Activated CD8-positive, alpha-beta T cell treated with anti-CD3 and anti-CD28 coated beads, Interleukin-2, amount 10 ng/mL, durations not matched to agents 7 days and 5 days (primary cell): Measurements from ENCODE around the gene SAMD14. TPM values are rescaled to one million over a fixed set of nuclear protein-coding genes. Genes with fewer than 3 reads are reported as not detected.

ENCODE experiments used
- ATAC-seq: fragments of 150-1000 bp; cut with Tn5 transposase; one replicate; pipeline ENCODE4 v1.10.0; 2021; ENCODE audit warnings: moderate library complexity
- CTCF ChIA-PET: fragments of 350-600 bp; sonication (Branson Sonifier 250); formaldehyde crosslinking; loops from one replicate; lab custom pipeline; 2021; ENCODE audit warnings: antibody characterized with exemption; lab: Charles Lee
- POLR2A ChIA-PET: fragments of 350-600 bp; sonication (Branson Sonifier 250); formaldehyde crosslinking; loops from one replicate; lab custom pipeline; 2021; ENCODE audit warnings: antibody characterized with exemption; lab: Charles Lee
- DNase-seq: peaks from one replicate; pipeline ENCODE4 v3.0.0-alpha.2; 2020
- H3K27ac Mint-ChIP-seq: one replicate; pipeline ENCODE4 v1.8.0; 2021; ENCODE audit warnings: mild to moderate bottlenecking, mixed read lengths
- H3K27me3 Mint-ChIP-seq: one replicate; pipeline ENCODE4 v1.8.0; 2021; ENCODE audit warnings: low read depth, mixed read lengths
- H3K36me3 Mint-ChIP-seq: one replicate; pipeline ENCODE4 v1.8.0; 2021; ENCODE audit warnings: low read depth, mixed read lengths
- H3K4me1 Mint-ChIP-seq: one replicate; pipeline ENCODE4 v1.8.0; 2021; ENCODE audit warnings: low read depth, mixed read lengths
- H3K4me3 Mint-ChIP-seq: one replicate; pipeline ENCODE4 v1.8.0; 2021; ENCODE audit warnings: mild to moderate bottlenecking, mixed read lengths
- H3K9me3 Mint-ChIP-seq: one replicate; pipeline ENCODE4 v1.8.0; 2022; ENCODE audit warnings: mixed read lengths; ENCODE audit not compliant: insufficient read depth
- total RNA-seq, 2 experiments: library from RNA; stranded (reverse); gene quantifications; one replicate each; pipeline ENCODE4 v1.2.3, GENCODE V29; 2021

SAMD14 gene
- total RNA-seq, 2 experiments from 2014 or later = 0.50 to 0.55 TPM

- H3K27me3 Mint-ChIP-seq = peaks cover 37% of the 10 kb centered on the region
- no peak overlapping the region for H3K27ac Mint-ChIP-seq
- ATAC-seq = no peak
- no peak for DNase-seq
- peaks cover 15% of the 10 kb centered on the region for H3K36me3 Mint-ChIP-seq
- H3K4me1 Mint-ChIP-seq = peaks cover 34% of the 10 kb centered on the region
- H3K9me3 Mint-ChIP-seq = no peaks in the 10 kb centered on the region
- ChIA-PET POLR2A (interaction anchor here (0.6 kb wide), 1 partner anchor 16 kb away, joined by 3 read pairs; no protein-coding TSS in a partner anchor), CTCF (interaction anchor here (0.6 to 2.4 kb wide), 4 partner anchors 10 to 35 kb away, joined by 3 to 10 read pairs (median 4); partner anchors contain the start of genes PDK2 and PPP1R9B)
- H3K4me3 Mint-ChIP-seq = peak overlapping the region; percentile 49
These were observed 620 bp downstream of the SAMD14 start for GRCh38 chr17:50129353-50129727.

- peak overlapping the region; percentile 13 for H3K27ac Mint-ChIP-seq
- ChIA-PET CTCF (no interaction called here), POLR2A (interaction anchor here (1.0 kb wide), 1 partner anchor 10 kb away, joined by 3 read pairs; no protein-coding TSS in a partner anchor)
- H3K9me3 Mint-ChIP-seq = no peaks in the 10 kb centered on the region
- H3K27me3 Mint-ChIP-seq = peaks cover 37% of the 10 kb centered on the region
- ATAC-seq (no peak), DNase-seq (no peak)
- peak overlapping the region; percentile 20 for H3K4me3 Mint-ChIP-seq
- H3K4me1 Mint-ChIP-seq = peaks cover 34% of the 10 kb centered on the region
- peaks cover 8% of the 10 kb centered on the region for H3K36me3 Mint-ChIP-seq
These were observed 1.3 kb downstream of the SAMD14 start for GRCh38 chr17:50128441-50129352.

- Mint-ChIP-seq H3K4me3 (no peak overlapping the region), H3K27me3 (peaks cover 37% of the 10 kb centered on the region), H3K4me1 (peaks cover 34% of the 10 kb centered on the region), H3K27ac (no peak overlapping the region), H3K9me3 (no peaks in the 10 kb centered on the region), H3K36me3 (peaks cover 2% of the 10 kb centered on the region)
- POLR2A ChIA-PET = interaction anchor here (1.0 kb wide), 1 partner anchor 11 kb away, joined by 3 read pairs; no protein-coding TSS in a partner anchor
- DNase-seq = no peak
- CTCF ChIA-PET = no interaction called here
- ATAC-seq = no peak
These were observed 2.1 kb downstream of the SAMD14 start for GRCh38 chr17:50127697-50128361.

- CTCF ChIA-PET = interaction anchor here (0.7 to 1.2 kb wide), 3 partner anchors 11 to 36 kb away, joined by 3 to 7 read pairs (median 3); no protein-coding TSS in a partner anchor
- no peak for ATAC-seq
- Mint-ChIP-seq H3K4me3 (no peak overlapping the region), H3K4me1 (peaks cover 17% of the 10 kb centered on the region), H3K9me3 (no peaks in the 10 kb centered on the region), H3K27ac (no peak overlapping the region), H3K27me3 (peaks cover 49% of the 10 kb centered on the region), H3K36me3 (no peaks in the 10 kb centered on the region)
- POLR2A ChIA-PET = no interaction called here
- no peak for DNase-seq
These were observed 4.5 kb downstream of the SAMD14 start for GRCh38 chr17:50125420-50125997.

- Mint-ChIP-seq H3K4me3 (no peak overlapping the region), H3K36me3 (no peaks in the 10 kb centered on the region), H3K4me1 (peaks cover 12% of the 10 kb centered on the region), H3K27ac (no peak overlapping the region), H3K27me3 (peaks cover 57% of the 10 kb centered on the region), H3K9me3 (no peaks in the 10 kb centered on the region)
- ATAC-seq (no peak), DNase-seq (no peak)
- ChIA-PET POLR2A (no interaction called here), CTCF (interaction anchor here (1.2 to 2.0 kb wide), 5 partner anchors 9 to 37 kb away, joined by 3 to 12 read pairs (median 4); partner anchors contain the start of gene PDK2)
These were observed 6.2 kb downstream of the SAMD14 start for GRCh38 chr17:50123649-50124349.

GRCh38 chr17:50122945-50123344 lies 7.0 kb downstream of the SAMD14 start:
- Mint-ChIP-seq H3K27ac (no peak overlapping the region), H3K4me3 (no peak overlapping the region), H3K36me3 (no peaks in the 10 kb centered on the region), H3K27me3 (peaks cover 56% of the 10 kb centered on the region), H3K4me1 (peaks cover 5% of the 10 kb centered on the region), H3K9me3 (no peaks in the 10 kb centered on the region)
- ChIA-PET POLR2A (no interaction called here), CTCF (interaction anchor here (1.2 to 2.0 kb wide), 6 partner anchors 8 to 38 kb away, joined by 3 to 12 read pairs (median 5); partner anchors contain the start of gene PDK2)
- DNase-seq (no peak), ATAC-seq (no peak)

- Mint-ChIP-seq H3K4me3 (no peak overlapping the region), H3K27ac (no peak overlapping the region), H3K36me3 (no peaks in the 10 kb centered on the region), H3K4me1 (peaks cover 7% of the 10 kb centered on the region), H3K9me3 (no peaks in the 10 kb centered on the region), H3K27me3 (peaks cover 65% of the 10 kb centered on the region)
- ChIA-PET CTCF (interaction anchor here (1.2 to 2.3 kb wide), 2 partner anchors 26 to 41 kb away, joined by 3 to 10 read pairs; no protein-coding TSS in a partner anchor), POLR2A (no interaction called here)
- DNase-seq (no peak), ATAC-seq (no peak)
These were observed 9.3 kb downstream of the SAMD14 start for GRCh38 chr17:50120475-50121253.

- POLR2A ChIA-PET = interaction anchor here (0.9 kb wide), 2 partner anchors 12 to 48 kb away, joined by 3 read pairs; no protein-coding TSS in a partner anchor
- H3K27me3 Mint-ChIP-seq = peaks cover 64% of the 10 kb centered on the region
These were observed 11.1 kb downstream of the SAMD14 start for GRCh38 chr17:50118828-50119218.

GRCh38 chr17:50118076-50118827 lies 11.7 kb downstream of the SAMD14 start:
- H3K4me3 Mint-ChIP-seq = no peak overlapping the region
- H3K4me1 Mint-ChIP-seq = peaks cover 11% of the 10 kb centered on the region
- H3K9me3 Mint-ChIP-seq = no peaks in the 10 kb centered on the region
- CTCF ChIA-PET = interaction anchor here (1.0 to 9.1 kb wide), 8 partner anchors 13 to 64 kb away, joined by 3 to 115 read pairs (median 6); partner anchors contain the start of gene PDK2
- POLR2A ChIA-PET = interaction anchor here (0.9 kb wide), 2 partner anchors 13 to 48 kb away, joined by 3 read pairs; no protein-coding TSS in a partner anchor
- no peak overlapping the region for H3K27ac Mint-ChIP-seq
- peaks cover 64% of the 10 kb centered on the region for H3K27me3 Mint-ChIP-seq
- ATAC-seq (no peak), DNase-seq (no peak)
- no peaks in the 10 kb centered on the region for H3K36me3 Mint-ChIP-seq

More at GRCh38 chr17:50118828-50119218, 11.1 kb downstream of the SAMD14 start:
- DNase-seq = no peak
- Mint-ChIP-seq H3K27ac (no peak overlapping the region), H3K4me3 (no peak overlapping the region), H3K9me3 (no peaks in the 10 kb centered on the region), H3K4me1 (peaks cover 11% of the 10 kb centered on the region), H3K36me3 (no peaks in the 10 kb centered on the region)
- no peak for ATAC-seq
- CTCF ChIA-PET = interaction anchor here (0.9 to 9.1 kb wide), 7 partner anchors 23 to 178 kb away, joined by 3 to 115 read pairs (median 5); partner anchors contain the start of gene PDK2
